HG03378 (cell line): ENCODE results near the gene ACADVL.
"Not testable (repeated sequence)": the region's sequence is repeated elsewhere in the genome, so short reads cannot be mapped to it uniquely, and the experiment has no call there.

Experiments used
- ATAC-seq: cut with Tn5 transposase; IDR thresholded peaks from one replicate; pipeline ENCODE4 v1.9.1; 2021; ENCODE audit warnings: mild to moderate bottlenecking, moderate library complexity; ENCODE audit not compliant: unreplicated experiment

ACADVL gene

GRCh38 chr17:7219812-7220592 is at the start of gene ACADVL, which contains the start of gene DLG4:
TSS of gene ACADVL (plus strand) at chr17:7219938. CDS start at chr17:7219985, 47 bp downstream.
TSS of gene DLG4 (minus strand) at chr17:7219836.
- ATAC-seq = no peak

GRCh38 chr17:7172522-7173191 is 47.1 kb upstream of the ACADVL start:
- not testable (repeated sequence) for ATAC-seq

DNA sequence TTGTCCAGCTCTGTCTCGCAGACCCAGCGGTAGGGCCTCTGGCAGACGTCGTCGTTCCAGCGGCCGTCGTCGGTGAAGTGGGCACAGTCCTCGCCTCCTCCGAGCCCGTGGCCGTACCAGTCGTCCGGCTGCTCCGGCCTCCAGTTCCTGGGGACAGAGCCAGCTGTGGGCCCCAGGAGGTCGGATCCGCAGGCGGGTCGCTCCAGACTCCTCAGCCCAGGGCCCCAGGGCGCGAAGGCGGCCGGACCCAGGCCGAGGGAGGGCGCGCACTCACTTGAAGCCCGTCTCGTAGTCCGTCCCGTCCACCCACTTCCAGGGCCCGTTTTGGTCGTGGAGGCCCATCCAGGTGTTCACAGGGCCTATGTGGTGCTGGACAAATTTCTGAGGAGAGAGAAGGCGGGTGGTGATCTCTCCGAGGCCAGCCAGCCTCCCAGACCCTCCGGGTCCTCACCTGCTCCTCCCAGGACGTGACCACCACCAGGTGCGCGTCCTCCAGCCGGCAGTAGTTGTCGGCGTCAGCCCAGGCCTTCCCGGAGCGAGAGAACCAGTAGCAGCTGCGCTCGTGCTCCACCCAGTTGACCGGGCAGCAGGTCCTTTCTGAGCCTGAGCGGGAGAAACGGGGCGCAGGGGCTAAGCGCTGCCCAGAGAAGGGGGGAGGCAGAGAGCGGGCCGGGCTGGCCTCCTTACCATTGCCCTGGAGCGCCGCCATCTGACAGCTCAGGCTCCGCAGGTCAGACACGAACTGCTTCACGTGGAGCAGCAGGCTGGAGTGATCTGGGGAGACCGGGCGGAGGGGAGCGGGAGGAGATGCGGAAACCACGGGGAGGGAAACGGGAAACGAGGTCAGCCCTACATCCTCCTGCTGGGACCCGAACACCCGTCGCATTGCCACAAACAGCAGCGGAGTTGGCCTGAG is 45.8 kb upstream of the ACADVL start:
- ATAC-seq = no peak

DNA sequence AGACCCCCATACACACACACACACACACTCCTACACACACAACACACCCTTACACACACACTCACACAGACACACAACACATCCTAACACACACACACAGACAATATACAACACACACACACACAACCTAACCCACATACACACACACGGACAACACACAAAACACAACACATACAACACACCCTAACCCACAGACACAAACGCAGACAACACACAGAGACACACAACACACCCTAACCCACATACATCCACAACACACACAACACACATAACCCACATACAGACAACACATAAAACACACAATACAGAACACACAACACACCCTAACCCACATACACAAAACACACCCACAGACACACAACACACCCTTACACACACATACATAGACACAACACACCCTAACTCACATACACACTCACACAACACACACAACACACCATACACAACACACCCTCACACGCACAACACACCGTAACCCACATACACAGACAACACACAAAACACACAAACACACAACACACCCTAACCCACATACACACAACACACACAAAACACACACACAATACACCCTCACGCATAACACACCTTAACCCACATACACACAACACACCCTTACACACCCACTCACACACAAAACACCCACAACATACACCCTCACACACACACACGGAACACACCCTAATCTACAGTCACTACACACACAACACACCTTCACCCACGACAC is 45.0 kb upstream of the ACADVL start:
- ATAC-seq = no peak

DNA sequence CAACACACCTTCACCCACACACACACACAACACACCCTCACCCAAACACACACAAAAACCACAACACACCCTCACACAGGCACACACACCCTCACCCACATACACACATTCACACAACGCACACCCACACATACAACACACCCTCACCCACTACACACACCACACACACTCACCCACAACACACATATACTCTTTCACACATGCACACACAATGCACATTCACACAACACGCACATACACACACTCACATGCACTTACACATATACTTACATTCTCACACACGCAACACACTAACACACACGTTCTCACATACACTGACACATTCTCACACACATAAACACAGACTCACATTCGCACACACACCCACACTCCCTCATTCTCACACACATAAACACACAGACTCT is 44.4 kb upstream of the ACADVL start:
- ATAC-seq = no peak

GRCh38 chr17:7176107-7176840 is 43.5 kb upstream of the ACADVL start:
- no peak for ATAC-seq

DNA sequence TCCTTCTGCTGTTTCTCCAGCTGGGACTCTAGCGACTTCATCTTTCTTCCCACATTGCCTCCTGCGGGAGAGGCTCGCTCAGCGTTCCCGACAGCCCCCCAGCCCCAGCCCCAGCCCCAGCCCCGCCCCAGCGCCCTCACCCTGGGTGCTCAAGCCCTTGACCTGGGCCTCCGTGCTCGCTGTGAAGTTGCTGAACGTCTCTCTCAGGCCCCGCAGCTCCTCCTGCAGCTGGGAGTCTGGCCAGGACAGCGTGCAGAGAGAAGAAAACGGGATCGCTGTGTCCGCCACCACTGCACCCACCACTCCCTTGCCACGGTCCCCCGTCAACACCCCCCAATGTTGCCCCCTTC is 42.9 kb upstream of the ACADVL start:
- no peak for ATAC-seq

- no peak for ATAC-seq
Observed at GRCh38 chr17:7177191-7177953, 42.4 kb upstream of the ACADVL start.

DNA sequence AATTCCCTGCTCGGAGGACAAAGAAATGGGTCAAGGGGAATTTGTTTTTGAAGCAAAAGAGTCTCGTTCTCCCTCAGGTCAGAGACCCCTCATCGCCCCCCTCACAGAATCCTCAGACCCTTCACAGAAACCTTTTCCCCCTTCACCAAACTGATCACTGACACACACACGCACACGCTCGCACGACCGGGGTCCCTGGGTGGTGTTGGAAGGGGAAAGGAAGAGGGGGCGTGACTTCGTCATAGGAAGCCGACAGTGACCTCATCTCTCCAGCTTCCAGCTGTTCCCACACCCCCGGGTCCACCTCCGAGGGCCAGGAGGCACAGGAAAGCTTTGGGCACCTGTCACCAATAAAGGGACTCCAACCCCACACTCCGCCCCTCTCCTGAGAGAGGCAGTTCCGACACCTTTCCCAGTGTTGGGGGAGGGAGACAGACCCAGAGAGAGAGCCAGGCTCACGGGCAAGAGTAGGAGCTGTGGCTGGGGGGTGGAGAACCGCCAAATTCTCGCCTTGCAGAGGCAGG is 41.7 kb upstream of the ACADVL start:
- ATAC-seq = no peak

- ATAC-seq = no peak
Observed at GRCh38 chr17:7178973-7179316, 40.8 kb upstream of the ACADVL start.

DNA sequence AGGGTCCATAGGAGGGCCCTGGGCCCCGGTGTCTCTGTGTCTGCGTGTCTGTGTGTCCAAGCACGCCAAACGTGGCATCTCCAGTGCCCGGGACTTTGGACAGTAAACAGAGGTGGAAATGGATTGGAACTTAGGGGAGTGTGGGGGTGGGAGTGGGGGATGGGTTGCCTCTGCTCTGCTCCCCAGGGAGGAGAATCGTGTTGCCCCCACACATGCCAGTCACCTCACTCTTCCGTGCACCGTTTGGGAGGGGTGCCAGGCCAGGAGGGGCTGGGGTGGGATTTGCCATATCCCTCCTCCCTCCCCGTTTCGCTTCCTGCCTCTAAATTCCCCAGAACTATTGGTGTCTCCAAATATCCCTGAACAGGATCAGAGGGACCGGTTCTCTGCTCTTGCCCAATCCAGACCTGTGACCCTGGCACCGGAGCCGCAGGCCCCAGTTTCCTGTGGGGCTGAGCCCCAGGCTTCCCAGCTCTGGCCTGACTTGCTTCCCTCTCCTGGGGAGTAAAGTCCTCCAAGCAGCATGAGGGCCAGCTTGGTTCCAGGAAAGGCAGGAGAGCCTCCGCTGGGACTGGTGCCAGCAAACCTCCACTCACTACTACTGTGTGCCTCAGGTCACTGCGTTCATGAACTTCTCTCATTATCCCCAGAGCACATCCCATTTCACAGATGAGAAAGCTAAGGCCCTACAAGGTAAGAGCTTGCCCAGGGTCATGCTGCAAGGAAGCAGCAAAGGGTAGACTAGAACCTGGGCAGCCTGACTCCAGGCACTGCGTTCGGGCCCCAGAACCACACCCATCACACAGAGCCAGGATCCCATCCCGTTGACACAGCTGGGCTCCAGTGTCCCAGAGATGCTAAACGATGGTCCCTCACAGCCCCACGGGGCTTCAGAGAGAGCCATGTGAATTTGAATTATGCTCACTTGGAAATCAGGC is 40.2 kb upstream of the ACADVL start, which contains the start of gene ASGR1:
Gene ASGR1 (minus strand): TSS at position 54 of the 938 bp plus-strand sequence. CDS start 807 bp downstream, outside the sequence.
- ATAC-seq = no peak

GRCh38 chr17:7182101-7182500 is 37.6 kb upstream of the ACADVL start:
- ATAC-seq = not testable (repeated sequence)

DNA sequence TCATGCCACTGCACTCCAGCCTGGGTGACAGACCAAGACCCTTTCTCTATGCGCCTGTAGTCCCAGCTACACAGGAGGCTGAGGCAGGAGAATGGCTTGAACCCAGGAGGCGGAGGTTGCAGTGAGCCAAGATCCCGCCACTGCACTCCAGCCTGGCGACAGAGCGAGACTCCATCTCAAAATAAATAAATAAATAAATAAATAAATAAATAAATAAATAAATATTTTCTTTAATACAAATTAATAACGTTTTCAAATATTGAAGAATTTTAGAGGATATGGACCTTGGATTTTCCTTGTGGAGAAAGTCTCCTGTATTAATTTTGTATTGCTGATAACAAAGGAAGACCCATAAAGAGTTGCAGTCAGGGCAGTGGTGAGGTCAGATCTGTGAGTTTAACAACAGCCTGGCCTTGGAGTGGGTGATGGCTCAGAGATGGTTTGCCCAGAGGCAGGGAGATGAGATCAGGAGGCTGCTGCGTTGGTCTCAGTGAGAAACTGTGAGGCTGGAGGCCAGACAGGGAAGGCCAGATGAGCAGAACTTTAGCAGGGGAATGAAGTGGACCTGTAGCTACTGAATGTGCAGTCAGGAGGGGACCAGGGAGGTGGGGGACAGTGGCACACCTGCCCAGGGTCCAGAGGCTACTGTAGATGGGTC is 36.2 kb upstream of the ACADVL start:
- no peak for ATAC-seq

DNA sequence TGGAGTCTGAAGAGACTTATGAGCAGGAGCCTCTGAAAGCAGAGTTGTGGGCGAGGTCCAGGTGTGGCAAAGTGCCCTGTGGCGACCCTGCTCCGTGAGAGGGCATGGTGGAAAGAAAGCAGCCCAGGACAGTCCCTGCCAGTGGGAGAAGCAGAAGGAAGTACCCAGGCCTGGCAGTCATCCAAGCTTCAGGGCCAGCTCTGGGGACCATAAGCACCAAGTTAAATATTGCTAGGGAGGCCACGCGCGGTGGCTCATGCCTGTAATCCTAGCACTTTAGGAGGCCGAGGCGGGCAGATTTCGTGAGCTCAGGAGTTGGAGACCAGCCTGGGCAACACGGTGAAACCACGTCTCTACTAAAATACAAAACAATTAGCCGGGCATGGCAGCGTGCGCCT is 35.6 kb upstream of the ACADVL start:
- ATAC-seq = no peak

DNA sequence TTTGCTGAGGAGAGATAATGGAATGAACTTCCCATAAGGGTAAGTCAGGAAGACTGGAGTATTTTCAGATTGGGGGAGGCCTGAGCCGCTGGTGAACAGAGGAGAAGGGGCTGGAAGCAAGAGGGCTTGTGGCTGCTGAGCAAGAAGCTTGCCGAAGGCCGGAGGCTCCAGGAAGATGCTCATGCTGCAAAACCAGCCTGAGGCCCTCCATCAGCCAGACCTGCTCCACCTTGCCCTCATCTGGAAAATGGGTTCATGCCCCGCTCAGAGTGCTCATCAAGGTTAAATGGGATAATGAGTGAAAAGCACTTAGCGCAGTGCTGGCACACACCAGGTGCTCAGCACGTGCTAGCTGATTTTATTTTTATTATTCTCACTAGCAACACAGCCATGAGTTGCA is 35.1 kb upstream of the ACADVL start:
- ATAC-seq = no peak

GRCh38 chr17:7186241-7186640 is 33.5 kb upstream of the ACADVL start:
- ATAC-seq = no peak

DNA sequence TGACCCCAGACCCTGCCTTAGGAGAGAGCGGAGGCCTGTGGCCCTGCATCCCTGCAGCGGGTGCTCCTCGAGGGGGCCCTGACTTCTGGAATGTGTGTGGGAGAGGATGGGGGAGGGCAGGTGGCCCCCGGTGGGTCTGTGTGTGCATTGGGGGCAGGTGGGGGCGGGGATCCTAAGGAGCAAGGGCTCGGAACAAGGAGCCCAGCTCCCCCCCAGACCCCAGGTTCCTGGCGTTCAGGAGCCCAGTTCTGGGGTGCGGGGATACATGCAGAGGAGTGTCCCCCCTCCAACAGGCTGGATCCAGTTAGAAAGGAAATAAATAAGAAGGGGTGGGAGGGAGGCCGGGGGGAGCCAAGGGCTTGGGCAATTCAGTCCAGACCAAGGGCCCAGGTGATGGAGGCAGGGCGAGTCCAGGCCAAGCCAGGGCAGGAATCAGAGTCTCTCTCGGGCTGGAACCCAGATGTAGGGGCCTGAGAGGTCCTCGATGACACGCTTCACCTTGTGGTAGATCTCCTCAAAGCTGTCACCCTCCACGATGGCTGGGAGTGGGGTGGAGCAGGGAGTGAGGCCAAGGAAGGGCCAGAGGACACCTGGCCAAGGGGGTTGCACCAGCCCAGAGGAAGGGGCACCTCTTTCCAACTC is 29.3 kb upstream of the ACADVL start:
- ATAC-seq = no peak
